ENCODE data around the gene FYB1.

- no peak for TF ChIP-seq EZH2 (IDR thresholded peaks at IDR 0.05)
- TF ChIP-seq FOXP2 (optimal IDR thresholded peaks at IDR 0.05; ENCODE audit: control extremely low read depth, extremely low read length, insufficient read depth): no peak
- no peak for TF ChIP-seq POLR2AphosphoS5 (IDR thresholded peaks at IDR 0.05; ENCODE audit: borderline replicate concordance, low read depth, low read length)
Observed at GRCh38 chr5:39195198-39195826, 24.1 kb downstream of the FYB1 start.
